ENCODE data around the gene RCE1.

The RCE1 gene

GRCh38 chr11:66891851-66892660 lies 48.8 kb downstream of the RCE1 start:
- no peak for DNase-seq

DNA sequence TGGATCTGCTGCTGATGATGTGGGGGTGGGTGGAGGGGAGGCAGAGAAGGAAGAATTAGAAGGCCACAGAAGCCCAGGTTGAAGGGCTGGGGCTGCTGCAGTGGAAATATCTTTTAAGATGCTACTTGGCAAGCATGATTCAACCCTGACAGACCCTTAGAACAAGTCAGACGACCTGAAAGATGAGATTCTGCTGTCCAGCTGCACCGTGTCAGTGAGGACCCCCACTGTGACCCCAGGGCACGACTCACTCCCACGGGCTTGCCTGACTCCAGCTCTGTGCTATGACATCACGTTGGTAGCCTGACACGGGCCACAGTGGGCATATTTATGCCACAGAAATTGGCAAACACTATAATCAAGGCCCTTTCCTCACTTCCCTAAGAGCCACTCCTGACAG lies 49.7 kb downstream of the RCE1 start:
- no peak for DNase-seq

- DNase-seq: no peak
Observed at GRCh38 chr11:66894141-66894540, 50.9 kb downstream of the RCE1 start.

All from NCI-H1436 treated with DMSO at 0.1 percent for 48 hours (cell line).